Transverse colon (tissue), 4 donors: Measurements from ENCODE around the gene TNS4.

ENCODE experiments used
- CTCF ChIP-seq, 5 experiments: fragments of 200-600 bp in 3 of 5; fragments of 450-650 bp in 2 of 5; sonication (generic) in 3 of 5; IDR thresholded peaks; 1 replicate in 2 of 5; 2 replicates in 3 of 5; pipeline ENCODE4 v1.5.1; 2016 to 2017; ENCODE audit warnings: antibody characterized with exemption in 5 of 5, inconsistent platforms in 3 of 5, mild to moderate bottlenecking in 2 of 5, moderate library complexity in 1 of 5
- POLR2A ChIP-seq: fragments of 450-650 bp; IDR thresholded peaks from one replicate; pipeline ENCODE4 v1.6.1; 2016; ENCODE audit warnings: antibody characterized with exemption, mild to moderate bottlenecking, moderate library complexity
- POLR2AphosphoS5 ChIP-seq, 3 donors: sonication (generic); formaldehyde crosslinking; IDR thresholded peaks; one replicate each; pipeline ENCODE4 v1.6.1; 2016; ENCODE audit warnings: antibody characterized with exemption in 3 of 3

GRCh38 chr17:40535924-40536294 is 34.5 kb upstream of the TNS4 start:
- TF ChIP-seq CTCF (IDR thresholded peaks at IDR 0.05), result no peak
- peak in 1 of 3 donors; percentile 19 for TF ChIP-seq POLR2AphosphoS5 (IDR thresholded peaks at IDR 0.05)
- TF ChIP-seq POLR2A, result no peak
